ENCODE measurements around the gene UBE2C.

DNA sequence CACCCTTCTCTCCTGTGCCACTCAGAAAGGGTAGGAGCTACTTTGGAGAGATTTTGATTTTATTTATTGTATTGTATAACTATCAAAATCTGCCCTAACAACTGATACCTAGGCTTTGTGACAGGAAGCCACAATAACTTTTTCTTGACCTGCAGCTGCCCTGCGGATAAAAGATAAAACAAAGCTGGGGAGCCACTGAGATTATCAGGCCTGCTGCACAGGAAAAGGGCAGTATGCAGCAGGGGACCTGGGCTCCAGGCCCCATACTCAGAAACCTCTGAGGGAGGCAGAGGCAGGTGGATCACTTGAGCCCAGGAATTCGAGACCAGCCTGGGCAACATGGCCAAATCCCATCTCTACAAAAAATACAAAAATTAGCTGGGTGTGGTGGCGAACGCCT is 20.2 kb downstream of the UBE2C start:
- TF ChIP-seq, protein P1, sequence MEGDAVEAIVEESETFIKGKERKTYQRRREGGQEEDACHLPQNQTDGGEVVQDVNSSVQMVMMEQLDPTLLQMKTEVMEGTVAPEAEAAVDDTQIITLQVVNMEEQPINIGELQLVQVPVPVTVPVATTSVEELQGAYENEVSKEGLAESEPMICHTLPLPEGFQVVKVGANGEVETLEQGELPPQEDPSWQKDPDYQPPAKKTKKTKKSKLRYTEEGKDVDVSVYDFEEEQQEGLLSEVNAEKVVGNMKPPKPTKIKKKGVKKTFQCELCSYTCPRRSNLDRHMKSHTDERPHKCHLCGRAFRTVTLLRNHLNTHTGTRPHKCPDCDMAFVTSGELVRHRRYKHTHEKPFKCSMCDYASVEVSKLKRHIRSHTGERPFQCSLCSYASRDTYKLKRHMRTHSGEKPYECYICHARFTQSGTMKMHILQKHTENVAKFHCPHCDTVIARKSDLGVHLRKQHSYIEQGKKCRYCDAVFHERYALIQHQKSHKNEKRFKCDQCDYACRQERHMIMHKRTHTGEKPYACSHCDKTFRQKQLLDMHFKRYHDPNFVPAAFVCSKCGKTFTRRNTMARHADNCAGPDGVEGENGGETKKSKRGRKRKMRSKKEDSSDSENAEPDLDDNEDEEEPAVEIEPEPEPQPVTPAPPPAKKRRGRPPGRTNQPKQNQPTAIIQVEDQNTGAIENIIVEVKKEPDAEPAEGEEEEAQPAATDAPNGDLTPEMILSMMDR (conservative IDR thresholded peaks at IDR 0.05 in 1 of 2, IDR thresholded peaks at IDR 0.05 in 1 of 2; ENCODE audit: low read depth in 1 of 2, low read length in 2 of 2) = no peak
- no peak for TF ChIP-seq EZH2 (IDR thresholded peaks at IDR 0.05; ENCODE audit: low read length, missing control alignments)

Data from fibroblast of lung (primary cell).